Omental fat pad (tissue), 4 donors: Measurements from ENCODE around the gene SPRED2. TPM values are rescaled to one million over a fixed set of nuclear protein-coding genes. Genes with fewer than 3 reads are reported as not detected.

ENCODE experiments used
- ATAC-seq: fragments of 150-250 bp; one replicate; pipeline ENCODE4 v1.9.1; 2016; ENCODE audit warnings: mild to moderate bottlenecking, moderate library complexity; ENCODE audit not compliant: low FRiP score
- DNase-seq: peaks from one replicate; pipeline ENCODE4 v3.0.0-alpha.2; 2019; ENCODE audit warnings: low spot score
- CTCF ChIP-seq, 3 donors: fragments of 450-650 bp; IDR thresholded peaks; one replicate each; pipeline ENCODE4 v1.5.1; 2016 to 2017; ENCODE audit warnings: antibody characterized with exemption in 3 of 3, mild to moderate bottlenecking in 3 of 3, moderate library complexity in 2 of 3
- total RNA-seq, 4 donors: library from RNA; depleted of rRNA; stranded (reverse); fragments of >200 nt; gene quantifications; one replicate each; pipeline ENCODE4 v1.1.0, GENCODE V29; 2016

Gene SPRED2
- total RNA-seq, 4 donors from 2014 or later = 22.9 to 45.4 (median 26.6) TPM

- ATAC-seq = peak; percentile 62
- TF ChIP-seq CTCF (IDR thresholded peaks at IDR 0.05) = peak in 1 of 3 donors; percentile 6
- DNase-seq = no peak
Measured at GRCh38 chr2:65264821-65265670, 167.4 kb downstream of the SPRED2 start.

DNA sequence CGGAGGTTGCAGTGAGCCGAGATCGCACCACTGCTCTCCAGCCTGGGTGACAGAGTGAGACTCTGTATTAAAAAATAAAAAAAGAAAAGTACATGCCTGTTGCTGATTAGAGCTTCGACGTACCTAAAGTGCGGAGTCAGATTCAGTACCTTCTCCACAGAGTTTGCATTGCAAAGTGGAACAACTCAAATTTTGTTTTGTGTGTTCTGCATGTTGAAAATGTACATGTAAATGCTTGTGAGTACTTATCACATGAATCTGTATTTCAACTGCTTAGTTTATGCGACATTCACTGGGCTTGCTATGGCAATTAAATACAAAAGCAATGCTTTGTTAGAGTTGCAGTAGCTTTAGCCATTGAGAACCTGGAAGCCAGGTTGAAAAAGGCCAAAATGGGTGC lies 168.4 kb downstream of the SPRED2 start:
- no peak for ATAC-seq
- TF ChIP-seq CTCF (IDR thresholded peaks at IDR 0.05) = no peak
- DNase-seq = no peak

DNA sequence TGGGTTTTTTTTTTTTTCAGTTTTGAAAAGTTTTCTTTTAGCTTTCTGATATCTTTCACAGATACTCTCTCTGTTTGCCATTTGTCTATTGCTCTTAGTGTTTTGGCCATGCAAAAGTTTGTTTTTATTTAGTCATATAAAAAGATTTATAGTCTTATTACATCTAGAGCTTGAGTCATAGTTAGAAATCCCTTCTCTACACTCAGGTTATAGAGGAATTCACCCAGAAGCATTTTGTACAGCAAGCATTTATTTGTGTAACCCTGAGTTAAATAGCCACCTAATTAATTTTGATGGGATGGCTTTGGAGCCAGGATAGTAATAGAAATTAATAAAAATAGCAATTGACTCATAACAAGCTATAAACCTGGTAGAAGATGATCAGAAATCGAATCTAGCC lies 169.1 kb downstream of the SPRED2 start:
- ATAC-seq (no peak), DNase-seq (no peak)
- no peak for TF ChIP-seq CTCF (IDR thresholded peaks at IDR 0.05)

- ATAC-seq = no peak
- no peak for DNase-seq
- no peak for TF ChIP-seq CTCF (IDR thresholded peaks at IDR 0.05)
Measured at GRCh38 chr2:65261676-65262075, 170.7 kb downstream of the SPRED2 start.

Other genes with a start within 250 kb of the SPRED2 start
- 100 to 1,000 TPM in 2 of 4 donors, 10 to 100 TPM in 2; 56.4 to 115 (median 97.1) TPM for gene ACTR2, start 204.8 kb downstream of the SPRED2 start, total RNA-seq